Measurements from ENCODE around the gene PXT1.

Gene PXT1

GRCh38 chr6:36357872-36358225, 84.8 kb downstream of the PXT1 start:
- Histone ChIP-seq H3K4me1 (ENCODE audit: low read depth, poor library complexity, severe bottlenecking) (peaks cover 11% of the 10 kb centered on the region), H3K4me2 (no peak overlapping the region), H3K27me3 (ENCODE audit: insufficient read depth, low read depth) (no peaks in the 10 kb centered on the region), H4K20me1 (ENCODE audit: insufficient read depth) (no peaks in the 10 kb centered on the region), H3K27ac (no peak overlapping the region), H3K36me3 (ENCODE audit: insufficient read depth) (no peaks in the 10 kb centered on the region), H3K4me3 (IDR thresholded peaks at IDR 0.05; ENCODE audit: insufficient read depth, low read depth, low read length) (no peak overlapping the region), H3K79me2 (ENCODE audit: insufficient read depth, low read depth) (no peaks in the 10 kb centered on the region), H2AFZ (ENCODE audit: low read depth) (no peak overlapping the region), H3K9ac (no peak overlapping the region)
- TF ChIP-seq CTCF (conservative IDR thresholded peaks at IDR 0.05; ENCODE audit: low read depth, low read length) = no peak

GRCh38 chr6:36355819-36356218, 86.8 kb downstream of the PXT1 start:
- no peaks in the 10 kb centered on the region for H3K27me3 ChIP-seq (ENCODE audit: insufficient read depth, low read depth)
- no peaks in the 10 kb centered on the region for H3K36me3 ChIP-seq (ENCODE audit: insufficient read depth)
- H3K9ac ChIP-seq = no peak overlapping the region
- peaks cover 11% of the 10 kb centered on the region for H3K4me1 ChIP-seq (ENCODE audit: low read depth, poor library complexity, severe bottlenecking)
- no peaks in the 10 kb centered on the region for H3K79me2 ChIP-seq (ENCODE audit: insufficient read depth, low read depth)
- no peaks in the 10 kb centered on the region for H4K20me1 ChIP-seq (ENCODE audit: insufficient read depth)
- no peak overlapping the region for H2AFZ ChIP-seq (ENCODE audit: low read depth)
- no peak overlapping the region for H3K27ac ChIP-seq
- TF ChIP-seq CTCF (conservative IDR thresholded peaks at IDR 0.05; ENCODE audit: low read depth, low read length) = no peak
- H3K4me2 ChIP-seq = peak overlapping the region; percentile 29
- no peak overlapping the region for H3K4me3 ChIP-seq (IDR thresholded peaks at IDR 0.05; ENCODE audit: insufficient read depth, low read depth, low read length)

- TF ChIP-seq CTCF (conservative IDR thresholded peaks at IDR 0.05; ENCODE audit: low read depth, low read length) = no peak
Observed at GRCh38 chr6:36353411-36353915, 89.2 kb downstream of the PXT1 start.

GRCh38 chr6:36352477-36353157, 90.0 kb downstream of the PXT1 start:
- no peak overlapping the region for H3K4me3 ChIP-seq (IDR thresholded peaks at IDR 0.05; ENCODE audit: insufficient read depth, low read depth, low read length)
- H3K4me1 ChIP-seq (ENCODE audit: low read depth, poor library complexity, severe bottlenecking) = peaks cover 27% of the 10 kb centered on the region
- no peak overlapping the region for H3K4me2 ChIP-seq
- no peaks in the 10 kb centered on the region for H3K27me3 ChIP-seq (ENCODE audit: insufficient read depth, low read depth)
- no peak overlapping the region for H3K27ac ChIP-seq
- H2AFZ ChIP-seq (ENCODE audit: low read depth) = no peak overlapping the region
- no peak overlapping the region for H3K9ac ChIP-seq
- no peaks in the 10 kb centered on the region for H4K20me1 ChIP-seq (ENCODE audit: insufficient read depth)
- H3K36me3 ChIP-seq (ENCODE audit: insufficient read depth) = no peaks in the 10 kb centered on the region
- H3K79me2 ChIP-seq (ENCODE audit: insufficient read depth, low read depth) = no peaks in the 10 kb centered on the region
- no peak for TF ChIP-seq CTCF (conservative IDR thresholded peaks at IDR 0.05; ENCODE audit: low read depth, low read length)

More at GRCh38 chr6:36353411-36353915, 89.2 kb downstream of the PXT1 start:
- no peaks in the 10 kb centered on the region for H3K79me2 ChIP-seq (ENCODE audit: insufficient read depth, low read depth)
- no peaks in the 10 kb centered on the region for H4K20me1 ChIP-seq (ENCODE audit: insufficient read depth)
- no peak overlapping the region for H3K4me2 ChIP-seq
- no peaks in the 10 kb centered on the region for H3K27me3 ChIP-seq (ENCODE audit: insufficient read depth, low read depth)
- H3K36me3 ChIP-seq (ENCODE audit: insufficient read depth) = no peaks in the 10 kb centered on the region
- H3K9ac ChIP-seq = no peak overlapping the region
- no peak overlapping the region for H2AFZ ChIP-seq (ENCODE audit: low read depth)
- H3K4me3 ChIP-seq (IDR thresholded peaks at IDR 0.05; ENCODE audit: insufficient read depth, low read depth, low read length) = no peak overlapping the region
- no peak overlapping the region for H3K27ac ChIP-seq
- H3K4me1 ChIP-seq (ENCODE audit: low read depth, poor library complexity, severe bottlenecking) = peaks cover 26% of the 10 kb centered on the region

Measured in KMS-11 (cell line).